ENCODE results near the gene ASPSCR1.

Gene ASPSCR1

DNA sequence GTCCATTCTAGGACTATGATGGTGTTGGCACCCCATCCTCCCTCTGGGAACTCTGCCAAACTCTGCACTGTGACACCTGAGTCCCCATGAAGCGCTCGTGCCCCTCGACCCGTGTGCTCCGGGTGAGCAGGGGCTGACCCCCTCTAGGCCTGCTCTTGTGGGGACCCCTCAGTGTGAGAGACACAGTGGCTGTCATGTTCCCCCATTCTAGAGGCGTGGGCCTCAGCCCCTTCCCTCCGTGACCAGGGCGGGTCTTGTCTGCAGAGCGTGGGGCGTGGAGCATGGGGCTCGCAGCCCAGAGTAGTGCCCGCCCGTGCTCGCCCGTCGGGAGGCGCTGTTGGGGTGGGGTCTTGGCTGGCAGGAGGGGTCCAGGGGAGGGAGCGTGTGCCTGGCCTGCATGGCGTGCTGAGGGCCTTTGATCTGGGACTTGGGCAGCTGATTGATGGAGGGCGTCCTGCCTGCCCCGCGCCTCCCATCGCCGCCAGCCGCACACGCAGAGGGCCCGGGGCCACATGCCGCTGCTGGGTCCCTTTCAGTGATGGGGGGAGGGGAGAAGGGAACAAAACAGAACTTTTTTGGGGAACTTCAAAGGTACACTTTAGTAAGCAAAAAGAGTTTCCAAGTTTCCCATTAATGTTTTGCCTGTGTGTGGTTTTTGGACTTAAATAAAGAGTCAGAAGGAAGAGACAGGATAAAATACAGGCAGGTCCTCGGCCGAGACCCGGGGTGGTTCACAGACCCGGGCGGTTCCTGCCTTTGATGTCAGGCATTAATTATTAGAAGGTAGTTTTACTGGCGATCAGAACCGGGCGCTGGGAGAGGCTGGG is 22.8 kb downstream of the ASPSCR1 start:
- DNase-seq (ENCODE audit: low read depth) = no peak

DNA sequence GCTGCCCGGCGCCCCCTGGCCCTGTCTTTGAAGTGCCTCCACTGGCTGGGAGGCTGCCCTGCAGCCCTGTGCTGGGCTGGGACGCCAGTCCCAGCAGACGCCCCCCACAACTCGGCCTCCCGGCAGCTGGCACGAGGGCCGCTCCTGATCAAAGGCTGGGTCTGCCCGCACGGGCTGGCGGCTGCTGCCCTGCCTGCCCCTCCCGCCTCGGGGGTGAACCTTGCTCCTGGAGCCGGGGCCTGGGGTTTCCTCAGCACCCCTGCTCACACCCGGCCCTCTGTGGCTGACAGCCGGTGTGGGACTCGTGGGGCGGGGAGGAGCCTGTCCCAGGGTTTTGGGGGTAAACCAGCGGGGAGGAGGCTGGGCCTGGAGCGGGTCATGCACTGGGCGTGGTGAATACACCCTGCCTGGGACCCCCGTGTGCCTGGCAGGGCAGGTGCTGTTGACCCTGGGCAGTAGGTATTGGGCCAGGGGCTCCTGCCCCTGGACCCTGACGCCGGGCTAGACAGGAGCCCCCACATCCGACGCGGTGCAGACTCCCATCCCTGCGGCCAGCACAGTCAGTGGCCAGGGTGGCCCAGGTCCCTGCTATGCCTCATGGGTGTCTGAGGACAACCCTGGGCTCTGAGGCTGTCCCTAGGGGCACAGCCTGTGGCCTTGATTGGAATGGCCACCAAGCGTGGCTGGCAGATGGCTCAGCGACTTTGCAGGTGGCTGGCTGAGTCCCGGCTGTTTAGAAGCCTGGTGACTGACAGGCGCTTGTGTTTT is 23.6 kb downstream of the ASPSCR1 start:
- DNase-seq (ENCODE audit: low read depth) = no peak

DNA sequence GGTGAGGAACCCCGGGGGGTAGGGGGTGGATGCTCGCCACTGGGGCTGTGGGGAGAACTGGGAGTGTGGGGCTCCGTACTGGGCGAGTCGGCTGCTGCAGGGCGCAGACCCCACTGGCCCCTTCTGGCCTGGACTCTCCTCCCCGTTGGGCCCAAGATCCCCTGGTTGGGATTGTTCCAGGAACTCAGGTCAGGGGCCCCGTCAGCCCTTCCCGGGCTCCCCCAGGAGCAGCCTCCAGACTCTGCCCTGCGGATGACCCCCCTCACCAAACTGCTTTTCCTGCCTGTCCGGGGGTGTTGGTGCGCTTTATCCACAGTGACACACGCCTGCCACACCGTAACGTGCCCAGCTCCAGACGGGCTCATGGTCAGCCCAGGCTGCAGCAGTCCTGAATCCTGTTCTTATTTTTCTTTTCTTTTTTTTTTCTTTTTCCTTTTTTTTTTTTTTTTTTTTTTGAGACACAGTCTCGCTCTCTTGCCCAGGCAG is 24.2 kb downstream of the ASPSCR1 start:
- no peak for DNase-seq (ENCODE audit: low read depth)

DNA sequence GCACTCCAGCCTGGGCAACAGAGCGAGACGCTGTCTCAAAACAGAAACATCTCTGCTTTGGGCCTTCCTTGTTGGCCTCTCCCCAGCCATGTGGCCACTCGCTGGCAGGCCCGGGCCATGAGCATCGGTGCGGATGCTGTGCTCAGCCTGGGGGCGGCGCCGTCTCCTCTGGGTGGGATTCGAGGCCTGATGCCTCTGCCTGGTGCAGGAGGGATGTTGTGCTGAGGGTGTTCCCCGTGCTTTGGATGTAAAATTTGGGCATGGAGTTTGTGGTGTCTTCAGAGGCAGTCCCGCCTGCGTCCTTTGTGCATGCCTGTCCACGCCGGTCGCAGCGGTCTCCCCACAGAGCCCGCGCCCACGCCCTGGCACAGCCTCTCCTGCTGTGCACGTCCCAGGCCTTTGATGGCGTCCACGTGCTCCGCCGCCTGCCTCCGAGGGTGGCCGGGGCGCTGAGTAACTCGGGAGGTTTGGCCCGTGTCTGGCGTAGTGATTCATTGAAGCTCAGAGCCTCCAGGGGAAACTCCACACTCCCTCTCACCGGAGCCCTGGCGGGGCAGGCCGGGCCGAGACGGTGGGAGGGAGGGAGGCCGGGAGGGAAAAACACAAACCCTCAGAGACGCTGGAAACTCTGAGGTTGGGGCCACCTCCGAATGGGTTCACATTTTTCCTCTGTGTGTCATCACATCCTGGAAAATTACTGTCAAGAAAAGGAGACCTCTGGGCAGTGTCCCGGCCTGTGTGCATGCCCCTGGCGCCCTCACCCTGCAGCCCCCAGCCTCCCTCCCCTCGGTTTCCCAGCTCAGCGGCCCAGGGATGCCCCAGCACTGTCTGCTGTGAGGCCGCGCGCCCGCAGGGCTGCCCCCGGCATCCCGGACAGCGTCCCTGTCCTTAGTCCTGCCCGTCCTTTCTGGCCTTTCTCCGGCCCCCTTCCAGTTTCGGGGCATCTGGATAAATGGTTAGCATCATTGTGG is 26.3 kb downstream of the ASPSCR1 start:
- no peak for DNase-seq (ENCODE audit: low read depth)

DNA sequence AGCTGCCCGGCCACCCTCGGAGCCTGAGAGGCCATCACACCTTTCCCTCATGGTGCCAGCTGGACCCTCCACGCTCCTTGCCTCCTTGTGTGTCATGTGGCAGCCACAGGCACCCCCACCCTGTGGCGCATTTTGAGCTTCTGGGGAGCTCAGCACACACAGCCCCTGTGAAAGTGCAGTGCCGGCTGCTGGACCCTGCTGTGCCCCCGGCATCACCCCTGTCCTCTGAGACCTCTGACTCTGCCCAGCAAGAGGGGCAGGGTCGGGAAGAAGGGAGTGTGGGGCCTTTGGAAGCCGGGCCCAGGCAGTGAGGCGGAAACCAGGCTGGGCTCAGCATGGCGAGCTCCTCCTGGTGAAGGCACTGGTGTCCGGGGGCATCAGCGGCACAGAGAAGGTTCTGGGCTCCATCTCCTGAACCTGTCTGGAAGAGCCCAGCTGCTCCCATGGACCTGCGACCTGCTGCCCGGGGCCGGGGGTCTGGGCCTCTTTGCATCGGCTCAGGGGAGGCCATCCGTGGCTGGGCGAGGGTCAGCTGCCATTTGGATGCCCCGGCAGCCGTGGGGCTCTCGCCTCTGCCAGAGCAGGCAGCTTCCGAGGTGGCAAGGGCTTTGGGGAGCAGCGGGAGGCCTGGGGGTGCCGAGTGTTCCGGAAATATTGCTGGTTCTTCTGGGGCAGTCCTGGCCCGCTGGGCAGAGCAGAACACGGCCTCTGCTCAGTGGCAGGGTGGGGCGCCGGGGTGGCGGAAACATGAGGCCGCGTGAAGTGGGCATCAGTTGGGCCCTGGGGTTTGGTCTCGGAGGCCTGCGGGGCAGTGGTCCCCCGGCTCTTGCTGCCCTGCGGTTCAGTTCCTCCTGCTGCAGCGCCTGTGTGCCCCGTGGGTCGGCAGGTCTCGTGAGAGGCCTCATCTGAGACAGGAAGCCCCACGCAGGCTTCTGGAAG is 27.4 kb downstream of the ASPSCR1 start:
- DNase-seq (ENCODE audit: low read depth) = no peak

DNA sequence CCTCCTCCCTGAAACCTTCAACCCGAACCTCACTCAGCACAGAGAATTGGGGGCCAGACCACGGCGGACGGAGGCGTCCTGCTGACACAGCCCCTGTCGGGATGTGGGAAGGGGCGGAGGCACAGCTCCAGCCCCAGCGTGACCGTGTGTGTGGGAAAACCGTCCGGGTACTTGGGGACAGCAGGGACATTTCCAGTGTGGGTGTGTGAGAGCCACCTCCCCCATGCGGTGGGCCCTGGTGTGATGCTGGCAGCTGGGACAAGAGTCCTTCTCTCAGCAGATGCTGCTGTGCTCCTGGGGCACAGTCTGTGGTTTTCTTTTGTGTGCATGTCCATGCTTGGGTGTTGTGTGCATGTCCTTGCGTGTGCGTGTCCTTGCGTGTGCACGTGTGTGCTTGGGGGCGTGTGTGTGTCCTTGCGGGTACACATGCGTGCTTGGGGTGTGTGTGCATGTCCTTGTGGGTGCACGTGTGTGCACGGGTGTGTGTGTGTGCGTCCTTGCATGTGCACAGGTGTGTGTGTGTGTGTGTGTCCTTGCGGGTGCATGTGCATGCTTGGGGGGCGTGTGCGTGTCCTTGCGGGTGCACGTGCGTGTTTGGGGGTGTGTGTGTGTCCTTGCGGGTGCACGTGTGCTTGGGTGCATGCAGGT is 28.4 kb downstream of the ASPSCR1 start:
- no peak for DNase-seq (ENCODE audit: low read depth)

DNA sequence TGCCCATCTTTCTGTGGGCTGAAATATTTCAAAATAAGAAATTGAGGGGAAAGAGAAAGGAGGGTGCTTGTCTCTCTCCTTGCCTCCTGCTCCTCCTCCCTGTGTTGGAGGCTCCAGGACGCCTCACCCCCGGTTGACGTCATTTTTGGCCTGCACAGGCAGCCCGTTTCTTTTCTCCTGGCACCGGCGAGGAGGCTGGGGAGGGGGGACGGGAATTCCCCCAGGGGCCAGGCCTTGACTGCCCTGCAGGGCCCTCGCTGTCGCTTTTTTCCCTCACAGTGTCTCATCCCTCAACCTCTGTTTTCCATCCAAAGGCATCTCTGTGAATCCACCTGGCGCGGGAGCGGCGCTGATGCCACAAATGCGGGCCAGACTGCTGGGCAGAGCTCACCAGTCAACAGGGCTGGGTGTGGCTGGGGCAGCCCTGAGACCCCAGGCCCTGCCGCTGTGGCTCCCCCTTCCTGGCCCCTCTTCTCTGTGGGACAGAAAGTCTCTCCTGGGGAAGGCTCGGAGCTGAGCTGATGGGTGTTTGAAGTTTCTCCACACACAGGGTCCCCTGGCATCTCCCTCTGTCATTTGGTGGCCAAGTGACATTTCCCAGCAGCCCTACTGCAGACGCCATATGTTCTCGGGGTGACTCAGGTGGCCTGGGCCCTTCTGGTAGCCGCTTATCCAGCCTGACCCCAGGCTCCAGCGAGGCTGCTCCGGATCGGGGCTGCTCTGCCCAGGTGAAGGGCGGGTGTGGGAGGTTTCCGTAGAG is 29.2 kb downstream of the ASPSCR1 start:
- no peak for DNase-seq (ENCODE audit: low read depth)

DNA sequence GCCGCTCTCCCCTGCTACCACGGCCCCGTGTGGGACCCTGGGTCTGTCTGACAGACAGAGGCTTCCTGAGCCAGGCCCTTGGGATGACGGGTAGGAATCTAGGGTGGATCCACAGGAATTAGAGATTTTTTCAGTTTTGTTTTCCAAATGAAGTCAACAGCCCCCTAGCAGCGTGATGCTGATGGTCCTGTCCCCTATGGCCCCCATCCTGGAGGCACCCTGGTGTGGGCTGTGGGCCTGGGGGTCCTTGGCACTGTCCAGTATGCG is 29.7 kb downstream of the ASPSCR1 start:
- no peak for DNase-seq (ENCODE audit: low read depth)

DNA sequence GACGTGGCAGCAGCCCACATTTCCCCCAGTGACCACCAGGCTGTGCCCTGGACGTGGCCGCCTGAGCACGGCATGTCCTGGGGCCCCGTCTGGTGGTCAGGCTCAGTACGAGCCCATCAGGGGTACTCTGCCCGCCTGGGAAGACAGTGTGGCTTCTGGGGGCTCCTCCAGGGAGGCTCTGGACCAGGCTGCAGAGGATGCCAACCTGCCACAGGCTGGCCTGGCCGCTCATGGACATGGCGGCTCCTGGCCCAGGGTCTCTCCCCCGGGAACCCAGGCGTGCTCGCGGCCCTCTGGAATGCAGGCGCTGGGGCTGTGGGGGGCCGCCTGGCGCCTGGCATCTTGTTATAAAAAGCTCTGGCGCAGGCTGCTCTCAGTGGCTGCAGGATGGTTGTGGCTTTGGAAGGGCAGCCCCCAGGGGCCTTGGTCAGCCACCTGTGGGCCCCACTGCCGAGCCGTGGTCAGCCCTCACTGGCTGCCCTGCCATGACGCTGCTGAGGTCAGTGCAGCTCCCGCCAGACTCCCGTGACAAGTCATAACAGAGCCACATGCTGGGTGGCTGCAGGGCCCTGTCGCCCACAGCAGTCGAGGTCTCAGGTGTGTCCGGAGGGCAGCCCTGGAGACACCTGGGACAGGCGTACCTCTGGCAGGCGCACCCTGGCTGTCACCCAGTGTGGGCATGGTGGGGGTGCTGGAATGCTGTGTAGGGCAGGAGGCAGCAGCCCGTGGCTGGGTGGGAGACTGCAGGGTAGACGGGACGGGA is 30.2 kb downstream of the ASPSCR1 start:
- DNase-seq (ENCODE audit: low read depth) = no peak

DNA sequence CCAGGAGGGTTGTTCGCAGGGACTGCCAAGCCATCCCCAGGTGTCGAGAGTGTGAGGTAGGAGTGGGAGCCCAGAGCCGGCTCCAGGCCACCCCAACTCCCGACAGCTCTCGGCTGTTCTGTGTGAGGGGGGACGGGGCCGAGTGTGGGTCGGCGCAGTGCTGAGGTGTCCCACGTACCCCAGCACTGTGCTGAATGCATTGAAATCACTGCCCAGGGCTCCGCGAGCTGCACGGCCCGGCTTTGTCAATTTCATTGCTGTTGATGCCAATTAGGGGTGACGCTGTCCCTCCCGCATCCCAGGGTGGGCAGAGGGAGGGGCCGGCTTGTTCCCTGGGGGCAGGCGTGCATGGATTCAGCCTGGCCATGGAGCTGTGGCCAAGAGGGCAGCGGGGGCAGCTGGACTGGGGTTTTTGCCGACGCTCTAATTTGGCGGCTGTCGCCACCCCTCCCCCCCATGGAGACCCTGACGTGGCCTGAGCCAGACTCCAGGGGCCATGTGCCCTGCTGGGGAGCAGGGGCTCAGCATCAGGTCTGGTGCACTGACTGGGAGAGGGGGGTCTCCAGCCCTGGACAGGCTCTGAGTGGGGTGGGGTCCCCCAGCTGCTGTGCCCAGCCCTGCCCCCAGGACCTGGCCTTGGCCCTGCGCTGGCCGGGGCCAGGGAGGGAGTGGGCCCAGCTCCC is 31.0 kb downstream of the ASPSCR1 start:
- no peak for DNase-seq (ENCODE audit: low read depth)

DNA sequence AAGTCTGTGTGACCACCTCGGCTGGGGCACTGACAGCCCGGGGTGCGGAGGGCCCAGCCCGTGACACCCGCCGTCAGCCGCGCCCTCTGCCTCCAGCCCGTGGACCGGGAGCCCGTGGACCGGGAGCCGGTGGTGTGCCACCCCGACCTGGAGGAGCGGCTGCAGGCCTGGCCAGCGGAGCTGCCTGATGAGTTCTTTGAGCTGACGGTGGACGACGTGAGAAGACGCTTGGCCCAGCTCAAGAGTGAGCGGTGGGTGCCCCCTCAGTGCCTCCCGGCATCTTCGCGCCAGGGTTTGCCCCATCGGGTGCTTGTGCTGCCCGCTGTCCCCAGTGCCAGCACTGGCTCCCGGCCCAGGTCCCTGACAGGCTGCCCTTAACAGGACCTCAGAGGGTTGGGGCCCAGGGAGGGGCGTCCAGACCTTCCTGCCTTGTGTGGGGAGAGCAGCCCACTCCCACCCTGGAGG is 31.5 kb downstream of the ASPSCR1 start:
- DNase-seq (ENCODE audit: low read depth) = no peak

DNA sequence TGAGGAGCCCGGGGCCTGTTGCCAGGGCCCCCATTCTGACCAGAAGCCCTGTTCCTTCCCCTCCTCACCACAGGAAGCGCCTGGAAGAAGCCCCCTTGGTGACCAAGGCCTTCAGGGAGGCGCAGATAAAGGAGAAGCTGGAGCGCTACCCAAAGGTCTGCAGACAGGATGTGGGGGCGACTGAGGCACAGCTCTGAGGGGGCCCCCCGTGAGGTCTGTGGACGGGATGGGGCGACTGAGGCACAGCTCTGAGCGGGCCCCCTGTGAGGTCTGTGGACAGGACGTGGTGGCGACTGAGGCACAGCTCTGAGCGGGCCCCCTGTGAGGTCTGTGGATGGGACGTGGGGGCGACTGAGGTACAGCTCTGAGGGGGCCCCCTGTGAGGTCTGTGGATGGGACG is 32.0 kb downstream of the ASPSCR1 start:
- no peak for DNase-seq (ENCODE audit: low read depth)

DNA sequence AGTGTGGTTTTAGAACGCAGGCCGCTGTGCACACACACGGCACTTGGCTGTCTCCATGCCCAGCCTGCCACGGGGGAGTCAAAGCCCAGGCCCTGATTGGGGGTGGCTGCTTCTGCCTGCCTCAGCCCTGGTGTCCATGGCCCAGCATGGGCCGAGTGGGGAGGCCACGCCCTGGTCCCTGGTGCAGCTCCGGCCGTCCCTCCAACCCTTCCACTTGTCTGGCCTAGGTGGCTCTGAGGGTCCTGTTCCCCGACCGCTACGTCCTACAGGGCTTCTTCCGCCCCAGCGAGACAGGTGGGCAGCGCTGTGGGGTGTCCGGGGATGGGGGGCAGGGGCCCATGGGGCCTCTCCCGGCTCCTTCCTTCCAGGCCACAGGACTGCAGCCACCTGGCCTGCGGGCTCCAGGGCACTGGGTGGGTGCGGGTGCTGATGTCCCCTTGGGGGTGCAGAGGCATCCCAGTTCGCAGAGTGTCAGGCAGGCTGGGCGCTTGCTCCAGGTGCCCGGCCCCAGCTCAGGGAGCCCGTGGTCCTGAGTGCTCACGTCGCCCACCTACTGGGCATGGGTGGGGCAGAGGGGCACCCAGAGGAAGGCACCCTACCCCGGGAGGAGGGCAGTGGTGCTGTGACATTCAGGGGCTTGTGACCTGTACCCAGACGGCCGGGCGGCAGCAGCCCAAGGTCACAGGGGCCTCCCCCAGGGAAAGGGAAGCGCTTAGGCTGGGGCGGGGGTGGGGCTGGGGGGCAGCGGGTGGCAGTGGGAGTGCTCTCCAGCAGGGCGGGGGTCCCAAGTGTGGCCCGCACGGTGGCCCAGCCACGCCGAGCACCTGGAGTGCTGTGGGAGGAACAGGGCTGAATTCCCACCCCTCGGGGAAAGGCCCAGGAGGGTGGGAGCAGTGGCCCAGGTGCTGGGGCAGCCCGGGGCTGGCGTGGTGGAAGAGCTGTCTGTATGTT is 33.4 kb downstream of the ASPSCR1 start:
- DNase-seq (ENCODE audit: low read depth) = no peak

DNA sequence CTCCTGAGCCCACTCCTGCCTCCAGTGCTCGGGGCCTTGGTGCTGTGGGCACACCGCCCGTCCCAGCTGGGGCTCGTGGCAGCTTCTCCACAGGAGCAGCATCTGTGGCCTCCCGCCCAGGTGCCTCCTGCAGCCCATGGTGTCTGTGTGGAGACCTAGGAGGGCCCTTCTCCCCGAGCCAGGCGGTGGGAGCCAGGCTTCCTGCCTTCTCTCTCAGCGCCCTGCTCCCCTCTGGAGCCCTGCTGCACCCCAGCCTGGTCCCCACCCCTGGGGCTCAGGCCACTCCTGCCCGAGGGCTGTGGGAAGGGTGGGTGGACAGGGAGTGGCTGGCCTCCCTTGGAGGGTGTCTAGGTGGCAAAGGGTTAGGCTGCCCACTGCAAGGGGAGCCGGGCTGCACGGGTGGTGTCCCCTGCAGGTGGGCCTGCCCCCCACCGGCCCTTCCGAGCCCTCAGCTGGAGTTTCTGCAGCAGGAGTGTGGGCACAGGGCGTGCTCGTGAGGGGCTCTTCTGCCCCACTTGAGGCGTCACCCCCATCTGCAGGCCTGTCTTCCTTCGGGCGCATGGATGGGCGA is 34.3 kb downstream of the ASPSCR1 start:
- no peak for DNase-seq (ENCODE audit: low read depth)

DNA sequence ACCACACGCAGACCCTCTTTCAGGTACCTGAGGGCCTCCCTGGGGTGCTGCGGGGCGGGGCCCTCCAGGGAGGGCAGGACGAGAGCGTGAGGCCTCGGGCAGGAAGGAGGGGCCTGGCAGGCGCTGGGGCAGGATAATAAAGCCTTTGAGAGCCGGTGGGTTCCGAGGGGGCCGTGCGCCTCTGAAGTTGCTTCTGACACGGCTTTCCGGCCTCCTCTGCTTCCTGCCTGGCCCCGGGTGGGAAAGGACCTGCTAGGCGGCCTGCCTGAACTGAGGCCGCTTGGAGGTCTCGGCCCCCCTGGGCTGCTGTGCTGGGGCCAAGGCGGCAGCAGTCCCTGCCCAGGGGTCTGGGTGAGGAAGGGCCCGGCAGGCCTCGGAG is 34.8 kb downstream of the ASPSCR1 start:
- DNase-seq (ENCODE audit: low read depth) = no peak

DNA sequence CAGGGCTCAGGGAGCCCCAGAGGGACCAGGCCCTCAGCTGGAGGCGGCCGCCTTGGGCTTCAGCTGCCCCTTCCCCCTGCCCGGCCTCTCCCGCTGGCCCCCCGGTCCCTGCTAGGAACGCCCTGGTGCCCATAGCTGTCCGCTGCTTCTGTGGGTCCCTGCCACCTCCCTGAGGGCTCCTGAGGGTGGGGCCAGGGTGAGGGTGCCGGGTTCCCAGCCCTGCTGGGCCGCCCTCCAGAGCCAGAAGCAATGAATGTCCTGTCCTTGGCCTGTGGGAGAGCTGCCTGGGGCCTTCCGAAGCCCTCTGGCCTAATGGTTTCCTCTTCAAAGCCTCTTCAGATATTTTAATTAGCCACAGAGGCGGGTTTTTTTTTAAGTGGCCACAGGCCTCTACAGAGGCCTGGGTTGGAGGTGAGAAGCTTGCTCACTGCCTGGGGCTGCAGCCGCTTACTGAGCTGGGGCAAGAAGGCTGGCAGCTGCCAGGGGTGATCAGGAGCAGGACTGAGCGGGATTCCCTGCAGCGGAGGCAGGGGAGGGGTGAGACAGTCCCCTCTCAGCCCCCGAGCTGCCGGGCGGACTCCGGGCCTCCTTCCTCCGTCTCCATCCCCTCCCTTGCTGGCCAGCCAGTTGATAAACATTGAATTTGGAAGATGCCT is 35.3 kb downstream of the ASPSCR1 start:
- DNase-seq (ENCODE audit: low read depth) = no peak

DNA sequence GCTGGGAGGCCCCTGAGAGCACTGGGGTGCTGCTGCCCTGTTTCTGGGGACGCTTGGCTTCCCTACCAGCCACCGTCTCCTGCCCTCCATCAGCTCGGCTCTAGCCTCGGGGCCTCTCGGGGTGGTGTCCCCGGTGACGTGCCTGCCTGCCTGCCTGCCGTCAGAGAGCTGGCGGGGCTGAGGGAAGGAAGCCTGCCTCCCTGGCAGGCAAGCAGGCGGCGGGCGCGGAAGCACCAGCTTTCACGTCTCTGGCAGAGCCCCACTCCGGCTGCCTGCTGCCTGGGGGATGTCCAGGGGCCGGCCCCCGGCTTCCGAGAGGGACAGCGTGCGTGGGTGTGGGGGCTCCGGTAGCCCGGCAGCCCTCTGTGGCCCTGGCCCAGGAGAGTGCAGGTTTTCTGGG is 35.9 kb downstream of the ASPSCR1 start:
- DNase-seq (ENCODE audit: low read depth) = no peak
